Glutamatergic neuron (in vitro differentiated cells): ENCODE results near the gene AMZ2. TPM values are rescaled to one million over a fixed set of nuclear protein-coding genes. Genes with fewer than 3 reads are reported as not detected.
"Not testable (repeated sequence)": the region's sequence is repeated elsewhere in the genome, so short reads cannot be mapped to it uniquely, and the experiment has no call there.

ENCODE experiments used
- DNase-seq: peaks from one replicate; pipeline ENCODE4 v3.0.0; 2022
- H3K27ac Mint-ChIP-seq: one replicate; pipeline ENCODE4 v1.8.0; 2020; ENCODE audit warnings: mild to moderate bottlenecking, mixed read lengths, inconsistent platforms; ENCODE audit not compliant: unreplicated experiment
- H3K27me3 Mint-ChIP-seq: one replicate; pipeline ENCODE4 v1.8.0; 2020; ENCODE audit warnings: mild to moderate bottlenecking, moderate library complexity, mixed read lengths, inconsistent platforms; ENCODE audit not compliant: unreplicated experiment
- H3K36me3 Mint-ChIP-seq: one replicate; pipeline ENCODE4 v1.8.0; 2020; ENCODE audit warnings: mild to moderate bottlenecking, mixed read lengths, inconsistent platforms; ENCODE audit not compliant: unreplicated experiment
- H3K4me1 Mint-ChIP-seq: one replicate; pipeline ENCODE4 v1.8.0; 2020; ENCODE audit warnings: mild to moderate bottlenecking, low read depth, mixed read lengths, inconsistent platforms; ENCODE audit not compliant: unreplicated experiment
- H3K4me3 Mint-ChIP-seq: one replicate; pipeline ENCODE4 v1.8.0; 2020; ENCODE audit warnings: mild to moderate bottlenecking, mixed read lengths, inconsistent platforms; ENCODE audit not compliant: unreplicated experiment
- H3K9me3 Mint-ChIP-seq: one replicate; pipeline ENCODE4 v1.8.0; 2020; ENCODE audit warnings: mild to moderate bottlenecking, moderate library complexity, mixed read lengths, inconsistent platforms; ENCODE audit not compliant: unreplicated experiment
- long read RNA-seq: library from polyadenylated mRNA; unstranded; transcript quantifications from one replicate; pipeline ENCODE4 v2.0.0, GENCODE V29; 2020; ENCODE audit not compliant: unreplicated experiment
- total RNA-seq: library from RNA; stranded (reverse); fragmentation: NEBNext Ultra II Directional; extraction: Animal tissue kit (Norgen Biotek cat#: 25700); gene quantifications from one replicate; pipeline ENCODE4 v1.2.1, GENCODE V29; 2021; ENCODE audit not compliant: unreplicated experiment
- TF ChIP-seq, protein P1 (sequence below): fragments of 200-600 bp; sonication (generic); IDR thresholded peaks from one replicate; pipeline ENCODE4 v1.5.0; 2021; ENCODE audit not compliant: partially characterized antibody, unreplicated experiment

AMZ2 gene, protein sequence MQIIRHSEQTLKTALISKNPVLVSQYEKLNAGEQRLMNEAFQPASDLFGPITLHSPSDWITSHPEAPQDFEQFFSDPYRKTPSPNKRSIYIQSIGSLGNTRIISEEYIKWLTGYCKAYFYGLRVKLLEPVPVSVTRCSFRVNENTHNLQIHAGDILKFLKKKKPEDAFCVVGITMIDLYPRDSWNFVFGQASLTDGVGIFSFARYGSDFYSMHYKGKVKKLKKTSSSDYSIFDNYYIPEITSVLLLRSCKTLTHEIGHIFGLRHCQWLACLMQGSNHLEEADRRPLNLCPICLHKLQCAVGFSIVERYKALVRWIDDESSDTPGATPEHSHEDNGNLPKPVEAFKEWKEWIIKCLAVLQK
- total RNA-seq: 68.5 TPM
- long read RNA-seq, transcript AMZ2-203 (8 exons, 1,378 nt): minor isoform, 5 of 45 reads
- long read RNA-seq, transcript AMZ2-202 (7 exons, 2,402 nt): major isoform, 22 of 45 reads
- long read RNA-seq, partial matches to known transcripts: 1 of 45 reads
- long read RNA-seq, other reads (novel, unspliced or antisense): 15 of 45 reads

DNA sequence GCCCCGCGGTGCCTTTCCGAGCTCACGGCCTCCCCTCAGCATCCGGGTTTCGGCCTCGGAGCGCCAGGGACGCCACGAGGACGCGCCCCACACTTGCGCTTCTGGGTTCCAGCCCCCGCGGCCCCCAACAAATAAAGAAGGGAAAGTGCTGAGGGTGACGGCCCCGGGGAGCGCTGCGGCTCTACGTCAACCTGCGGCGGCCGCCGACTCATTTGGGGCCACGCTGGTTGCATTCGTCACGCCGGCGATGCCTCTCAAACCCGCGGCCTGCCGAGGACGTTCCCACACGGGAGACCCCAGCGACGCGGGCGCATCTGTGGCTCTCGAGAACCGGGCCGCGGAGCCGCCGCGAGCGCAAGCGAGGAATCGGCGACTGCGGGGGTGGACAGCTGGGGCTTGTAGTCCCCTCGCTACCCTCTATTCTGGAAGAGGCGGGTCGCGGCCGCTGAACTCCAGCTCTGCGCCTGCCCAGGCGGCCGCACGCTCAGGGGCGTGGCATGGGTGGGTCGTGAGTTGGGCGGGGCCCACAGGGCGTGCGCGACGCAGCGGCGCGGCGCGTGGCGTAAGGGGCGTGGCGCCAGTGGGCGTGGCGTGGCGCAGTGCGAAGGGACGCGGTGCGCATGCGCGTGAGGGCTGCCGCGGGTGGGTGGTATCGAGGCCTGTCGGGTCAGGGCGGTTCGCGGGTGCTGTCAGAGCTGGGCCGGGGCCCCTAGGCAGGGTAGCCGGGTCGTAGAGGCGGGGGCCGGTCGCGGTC lies at the start of gene AMZ2:
Gene AMZ2 (plus strand): TSS at position 599 of the 754 bp plus-strand sequence. CDS start 2,145 bp downstream, outside the sequence.
- DNase-seq: peak; percentile 97
- Mint-ChIP-seq H3K4me1 (peaks cover 5% of the 10 kb centered on the region), H3K36me3 (peaks cover 5% of the 10 kb centered on the region), H3K9me3 (peaks cover 6% of the 10 kb centered on the region), H3K27ac (peak within 1 kb of the TSS; percentile 75), H3K27me3 (peaks cover 6% of the 10 kb centered on the region), H3K4me3 (peak within 1 kb of the TSS; percentile 86)
- TF ChIP-seq, protein P1, sequence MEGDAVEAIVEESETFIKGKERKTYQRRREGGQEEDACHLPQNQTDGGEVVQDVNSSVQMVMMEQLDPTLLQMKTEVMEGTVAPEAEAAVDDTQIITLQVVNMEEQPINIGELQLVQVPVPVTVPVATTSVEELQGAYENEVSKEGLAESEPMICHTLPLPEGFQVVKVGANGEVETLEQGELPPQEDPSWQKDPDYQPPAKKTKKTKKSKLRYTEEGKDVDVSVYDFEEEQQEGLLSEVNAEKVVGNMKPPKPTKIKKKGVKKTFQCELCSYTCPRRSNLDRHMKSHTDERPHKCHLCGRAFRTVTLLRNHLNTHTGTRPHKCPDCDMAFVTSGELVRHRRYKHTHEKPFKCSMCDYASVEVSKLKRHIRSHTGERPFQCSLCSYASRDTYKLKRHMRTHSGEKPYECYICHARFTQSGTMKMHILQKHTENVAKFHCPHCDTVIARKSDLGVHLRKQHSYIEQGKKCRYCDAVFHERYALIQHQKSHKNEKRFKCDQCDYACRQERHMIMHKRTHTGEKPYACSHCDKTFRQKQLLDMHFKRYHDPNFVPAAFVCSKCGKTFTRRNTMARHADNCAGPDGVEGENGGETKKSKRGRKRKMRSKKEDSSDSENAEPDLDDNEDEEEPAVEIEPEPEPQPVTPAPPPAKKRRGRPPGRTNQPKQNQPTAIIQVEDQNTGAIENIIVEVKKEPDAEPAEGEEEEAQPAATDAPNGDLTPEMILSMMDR: no peak

DNA sequence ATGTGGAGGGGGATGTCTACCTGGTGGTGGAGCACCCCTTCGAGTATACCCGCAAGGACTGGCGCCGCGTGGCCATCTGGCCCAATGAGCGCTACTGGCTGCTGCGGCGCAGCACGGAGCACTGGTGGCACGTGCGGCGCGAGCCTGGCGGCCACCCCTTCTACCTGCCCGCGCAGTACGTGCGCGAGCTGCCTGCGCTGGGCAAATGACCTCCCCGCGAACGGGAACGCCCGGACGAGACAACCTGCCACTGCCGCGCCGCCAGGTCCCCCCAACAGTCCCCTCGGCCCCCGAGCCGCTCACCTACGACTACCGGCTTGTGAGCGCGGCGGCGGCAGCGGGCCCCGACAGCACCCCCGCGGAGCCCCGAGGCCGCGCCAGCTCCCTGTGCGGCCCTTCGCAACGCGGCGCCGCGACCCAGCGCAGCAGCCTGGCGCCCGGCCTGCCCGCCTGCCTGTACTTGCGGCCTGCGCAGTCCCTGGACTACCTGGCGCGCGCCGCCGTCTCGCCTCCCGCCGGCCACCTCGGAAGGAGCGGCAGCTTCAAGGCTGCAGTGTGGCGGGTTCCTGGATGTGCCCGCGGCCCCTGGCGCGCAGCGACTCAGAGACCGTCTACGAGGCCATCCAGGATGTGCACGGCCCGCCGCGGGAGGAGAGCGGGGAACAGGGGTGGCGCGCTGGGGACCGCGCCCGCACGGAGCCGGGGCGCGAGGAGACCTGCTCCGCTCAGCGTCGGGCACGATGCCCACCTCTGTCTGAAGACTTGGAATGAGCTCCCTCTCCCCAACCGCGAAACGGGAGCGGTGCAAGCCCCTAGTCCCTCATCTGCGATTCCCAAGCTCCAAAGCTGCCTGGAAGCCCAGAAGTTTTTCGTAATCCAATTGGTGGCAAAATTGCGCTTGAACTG lies 48.7 kb upstream of the AMZ2 start:
- no peak overlapping the region for H3K27ac Mint-ChIP-seq
- peaks cover 18% of the 10 kb centered on the region for H3K27me3 Mint-ChIP-seq

DNA sequence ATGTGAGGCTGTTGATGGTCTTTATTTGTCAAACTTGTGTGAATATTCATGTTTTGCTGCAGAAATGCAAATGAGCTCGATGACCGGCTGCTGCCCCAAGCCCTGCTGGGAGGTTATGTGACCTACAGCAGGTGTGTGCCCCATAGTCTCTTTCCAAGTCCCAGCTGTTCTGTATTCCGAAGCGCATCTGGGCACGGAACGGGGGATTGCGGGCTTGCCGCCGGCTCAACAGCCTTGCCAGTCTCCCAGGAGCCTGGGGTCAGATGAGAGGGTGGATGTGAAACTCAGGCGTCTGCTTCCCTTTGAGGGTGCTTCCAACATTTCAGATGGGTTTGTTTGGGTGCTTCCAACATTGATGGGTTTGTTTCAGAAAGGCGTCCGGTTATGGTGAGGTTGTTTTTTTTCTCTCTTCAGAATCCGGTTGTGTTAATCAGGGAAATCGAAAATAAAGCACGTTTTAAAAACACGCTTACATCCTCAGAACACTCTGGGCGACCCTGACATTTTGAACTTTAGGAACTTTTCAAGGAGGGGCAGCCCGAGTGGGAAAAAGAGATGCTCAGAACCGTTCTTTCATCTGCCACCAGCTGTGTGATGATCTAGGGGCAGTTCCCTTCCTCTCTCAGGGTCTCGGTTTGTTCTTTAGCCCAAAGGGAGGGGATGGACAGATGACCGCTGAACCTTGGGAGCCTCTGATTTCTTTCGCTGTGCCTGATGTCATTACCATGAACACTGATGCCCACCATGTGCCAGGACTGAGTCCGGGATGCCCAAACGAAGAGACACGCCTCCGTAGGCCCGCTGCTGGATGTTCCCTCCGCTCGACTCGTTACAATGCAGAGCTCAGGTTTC lies 47.8 kb upstream of the AMZ2 start:
- Mint-ChIP-seq H3K36me3 (no peaks in the 10 kb centered on the region), H3K27ac (no peak overlapping the region), H3K4me1 (peaks cover 4% of the 10 kb centered on the region), H3K9me3 (peaks cover 8% of the 10 kb centered on the region), H3K4me3 (peak overlapping the region; percentile 47), H3K27me3 (peaks cover 20% of the 10 kb centered on the region)
- TF ChIP-seq, protein P1: no peak
- DNase-seq: no peak

More for the DNA sequence above, 48.7 kb upstream of the AMZ2 start:
- Mint-ChIP-seq H3K9me3 (peaks cover 8% of the 10 kb centered on the region), H3K36me3 (no peaks in the 10 kb centered on the region), H3K4me3 (peak overlapping the region; percentile 47), H3K4me1 (peaks cover 4% of the 10 kb centered on the region)
- TF ChIP-seq, protein P1: no peak
- DNase-seq: peak; percentile 48

DNA sequence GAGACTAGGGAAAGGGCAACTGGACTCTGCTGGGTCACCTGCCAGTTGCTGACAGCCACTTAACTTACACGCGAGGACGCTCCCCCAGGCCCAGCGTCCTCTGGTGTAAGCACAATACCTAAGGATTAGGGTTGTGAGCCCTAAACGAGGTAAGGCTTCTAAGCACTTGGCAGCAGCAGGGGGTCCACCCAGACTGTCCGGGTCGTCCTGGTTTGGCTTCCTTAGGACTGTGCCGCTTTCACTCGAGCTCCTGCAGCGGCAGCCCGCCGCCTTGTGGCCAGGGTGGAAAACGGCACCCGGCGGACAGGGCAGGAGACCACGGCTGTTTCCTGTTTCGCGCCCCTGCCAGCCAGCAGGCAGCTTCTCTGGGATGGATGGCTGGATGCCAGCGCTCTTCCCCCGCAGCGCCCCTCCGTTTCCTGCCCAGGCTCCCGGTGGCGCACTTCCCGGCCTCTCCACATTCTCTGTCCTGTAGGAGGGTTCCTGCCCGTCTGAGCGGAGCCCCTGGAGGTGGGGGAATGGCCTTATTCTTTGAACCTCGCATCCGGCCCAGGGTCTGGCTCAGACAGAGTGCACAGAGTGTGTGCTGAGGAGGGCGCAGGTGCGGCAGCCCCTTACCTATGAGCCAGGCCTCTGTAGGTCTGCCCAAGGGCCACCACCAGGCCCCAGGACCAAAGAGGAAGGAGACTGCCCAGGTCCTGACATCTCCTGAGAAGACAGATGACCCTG lies 47.0 kb upstream of the AMZ2 start:
- H3K4me3 Mint-ChIP-seq: peak overlapping the region; percentile 47
- peaks cover 8% of the 10 kb centered on the region for H3K9me3 Mint-ChIP-seq
- peaks cover 17% of the 10 kb centered on the region for H3K27me3 Mint-ChIP-seq
- H3K36me3 Mint-ChIP-seq: no peaks in the 10 kb centered on the region
- TF ChIP-seq, protein P1: peak; percentile 94
- no peak overlapping the region for H3K27ac Mint-ChIP-seq
- H3K4me1 Mint-ChIP-seq: peaks cover 4% of the 10 kb centered on the region
- DNase-seq: peak; percentile 89

DNA sequence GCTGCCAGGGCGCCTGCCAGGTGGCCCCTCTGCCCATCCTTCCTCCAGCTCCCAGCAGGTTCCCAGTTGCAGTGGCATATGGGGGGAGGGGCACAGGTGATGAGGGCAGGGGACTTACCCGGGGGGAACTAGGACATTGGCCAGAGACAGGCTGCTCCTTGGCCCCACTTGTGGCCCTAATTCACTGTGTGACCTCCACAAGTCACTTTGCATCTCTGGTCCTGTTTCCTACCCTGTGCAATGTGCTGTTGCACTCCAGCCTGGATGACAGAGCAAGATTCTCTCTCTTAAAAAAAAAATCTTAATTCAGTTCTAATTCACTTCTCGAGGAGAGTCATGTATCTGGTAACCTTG lies 46.4 kb upstream of the AMZ2 start:
- not testable (repeated sequence) for H3K4me1 Mint-ChIP-seq, H3K4me3 Mint-ChIP-seq, H3K36me3 Mint-ChIP-seq, H3K9me3 Mint-ChIP-seq, DNase-seq, H3K27ac Mint-ChIP-seq
- peaks cover 18% of the 10 kb centered on the region for H3K27me3 Mint-ChIP-seq

DNA sequence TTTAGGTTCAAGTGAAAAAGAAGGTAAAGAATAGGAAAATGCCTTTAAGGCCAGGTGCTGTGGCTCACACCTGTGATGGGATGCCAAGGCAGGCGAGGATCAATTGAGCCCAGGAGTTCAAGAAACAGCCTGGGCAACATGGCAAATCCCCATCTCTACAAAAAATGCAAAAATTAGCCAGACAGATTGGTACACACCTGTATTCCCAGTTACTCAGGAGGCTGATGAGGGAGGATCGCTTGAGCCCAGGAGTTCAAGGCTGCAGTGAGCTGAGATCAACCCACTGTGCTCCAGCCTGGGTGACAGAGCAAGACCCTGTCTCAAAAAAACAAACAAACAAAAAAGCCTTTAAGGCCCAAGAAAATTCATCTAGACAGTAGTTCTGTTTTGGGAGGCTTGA lies 45.5 kb upstream of the AMZ2 start:
- DNase-seq, H3K4me3 Mint-ChIP-seq, H3K36me3 Mint-ChIP-seq, H3K27ac Mint-ChIP-seq: not testable (repeated sequence)
- Mint-ChIP-seq H3K9me3 (peaks cover 11% of the 10 kb centered on the region), H3K27me3 (peaks cover 21% of the 10 kb centered on the region), H3K4me1 (peaks cover 13% of the 10 kb centered on the region)
